ENCODE data around the gene BRD3. TPM values are rescaled to one million over a fixed set of nuclear protein-coding genes. Genes with fewer than 3 reads are reported as not detected.
A peak's percentile ranks its signal among the peaks of the same experiment; 100 is the strongest.

The BRD3 gene
- total RNA-seq, 6 donors from 2014 or later = 20.2 to 87.7 (median 44.3) TPM

GRCh38 chr9:134028575-134029247 lies 39.1 kb downstream of the BRD3 start:
- Histone ChIP-seq H3K36me3 (peaks cover 10 to 46% (median 34%) of the 10 kb centered on the region in 4 donors), H3K4me1 (peaks cover 7 to 17% (median 9%) of the 10 kb centered on the region in 4 donors), H3K27ac (no peak overlapping the region), H3K4me3 (no peak overlapping the region), H3K9me3 (no peaks in the 10 kb centered on the region), H3K27me3 (no peaks in the 10 kb centered on the region)
- 91 to 94% methylated on average over 18 to 22 of the region's 22 CpGs for WGBS, 2 donors
- no peak for ATAC-seq (ENCODE audit: low FRiP score in 2 of 2)
- DNase-seq = no peak
- TF ChIP-seq CTCF (IDR thresholded peaks at IDR 0.05) = no peak
- no peak for TF ChIP-seq POLR2AphosphoS5 (IDR thresholded peaks at IDR 0.05)
- TF ChIP-seq POLR2A (IDR thresholded peaks at IDR 0.05) = no peak
- no peak for TF ChIP-seq EP300 (IDR thresholded peaks at IDR 0.05)

GRCh38 chr9:134028076-134028475 lies 39.8 kb downstream of the BRD3 start:
- Histone ChIP-seq H3K4me1 (peaks cover 7 to 17% (median 9%) of the 10 kb centered on the region in 4 donors), H3K27me3 (no peaks in the 10 kb centered on the region), H3K9me3 (no peaks in the 10 kb centered on the region), H3K36me3 (peaks cover 6 to 39% (median 27%) of the 10 kb centered on the region in 4 donors), H3K4me3 (no peak overlapping the region), H3K27ac (no peak overlapping the region)
- no peak for ATAC-seq (ENCODE audit: low FRiP score in 2 of 2)
- WGBS, 2 donors = 94 to 95% methylated on average over 9 of the region's 9 CpGs
- TF ChIP-seq POLR2AphosphoS5 (IDR thresholded peaks at IDR 0.05) = no peak
- TF ChIP-seq EP300 (IDR thresholded peaks at IDR 0.05) = no peak
- no peak for TF ChIP-seq CTCF (IDR thresholded peaks at IDR 0.05)
- TF ChIP-seq POLR2A (IDR thresholded peaks at IDR 0.05) = no peak
- no peak for DNase-seq

GRCh38 chr9:134027561-134027960 lies 40.3 kb downstream of the BRD3 start:
- peaks cover 7 to 17% (median 9%) of the 10 kb centered on the region in 4 donors for H3K4me1 ChIP-seq
- ATAC-seq (ENCODE audit: low FRiP score in 2 of 2) (no peak), DNase-seq (no peak)
- H3K27me3 ChIP-seq = no peaks in the 10 kb centered on the region
- peaks cover 5 to 34% (median 22%) of the 10 kb centered on the region in 4 donors for H3K36me3 ChIP-seq
- 92 to 94% methylated on average over 7 of the region's 7 CpGs for WGBS, 2 donors
- no peak for TF ChIP-seq POLR2A (IDR thresholded peaks at IDR 0.05)
- no peak for TF ChIP-seq EP300 (IDR thresholded peaks at IDR 0.05)
- no peak overlapping the region for H3K4me3 ChIP-seq
- no peaks in the 10 kb centered on the region for H3K9me3 ChIP-seq
- H3K27ac ChIP-seq = no peak overlapping the region

GRCh38 chr9:134026981-134027380 lies 40.8 kb downstream of the BRD3 start:
- no peaks in the 10 kb centered on the region for H3K9me3 ChIP-seq
- H3K4me3 ChIP-seq = no peak overlapping the region
- H3K36me3 ChIP-seq = peaks cover 5 to 31% (median 18%) of the 10 kb centered on the region in 4 donors
- no peaks in the 10 kb centered on the region for H3K27me3 ChIP-seq
- 76 to 81% methylated on average over 7 to 8 of the region's 8 CpGs for WGBS, 2 donors
- ATAC-seq (ENCODE audit: low FRiP score in 2 of 2) = no peak
- DNase-seq = no peak
- H3K27ac ChIP-seq = no peak overlapping the region
- H3K4me1 ChIP-seq = peaks cover 7 to 17% (median 9%) of the 10 kb centered on the region in 4 donors
- TF ChIP-seq CTCF (IDR thresholded peaks at IDR 0.05) (no peak), POLR2AphosphoS5 (IDR thresholded peaks at IDR 0.05) (no peak), EP300 (IDR thresholded peaks at IDR 0.05) (no peak), POLR2A (IDR thresholded peaks at IDR 0.05) (no peak)

- TF ChIP-seq CTCF (IDR thresholded peaks at IDR 0.05) (no peak), POLR2A (IDR thresholded peaks at IDR 0.05) (no peak), EP300 (IDR thresholded peaks at IDR 0.05) (no peak), POLR2AphosphoS5 (IDR thresholded peaks at IDR 0.05) (no peak)
- H3K27me3 ChIP-seq = no peaks in the 10 kb centered on the region
- ATAC-seq (ENCODE audit: low FRiP score in 2 of 2) (no peak), DNase-seq (no peak)
- H3K9me3 ChIP-seq = no peaks in the 10 kb centered on the region
- H3K4me3 ChIP-seq = peak overlapping the region in 1 of 4 donors; percentile 98
- WGBS, 2 donors = 83 to 90% methylated on average over 6 to 18 of the region's 18 CpGs
- H3K4me1 ChIP-seq = peaks cover 7 to 17% (median 9%) of the 10 kb centered on the region in 4 donors
- H3K36me3 ChIP-seq = peaks cover 4 to 27% (median 15%) of the 10 kb centered on the region in 4 donors
- H3K27ac ChIP-seq = no peak overlapping the region
Measured at GRCh38 chr9:134026581-134026980, 41.2 kb downstream of the BRD3 start.
